H1 (cell line): ENCODE data around the gene CCDC9B. TPM values are rescaled to one million over a fixed set of nuclear protein-coding genes. Genes with fewer than 3 reads are reported as not detected.

Experiments used
- CEBPB ChIP-seq: IDR thresholded peaks from 2 replicates; pipeline ENCODE4 v1.6.1; 2012; ENCODE audit warnings: low read depth, low read length
- CTBP2 ChIP-seq: IDR thresholded peaks from 2 replicates; pipeline ENCODE4 v1.7.0; 2011; ENCODE audit warnings: borderline replicate concordance, mild to moderate bottlenecking, moderate library complexity, mixed read lengths, low read length; ENCODE audit not compliant: insufficient read depth, insufficient read length
- POLR2A ChIP-seq, 2 experiments: IDR thresholded peaks; 1 replicate in 1 of 2; 2 replicates in 1 of 2; pipeline ENCODE4 v1.6.1; 2011; ENCODE audit warnings: low read depth in 2 of 2, low read length in 2 of 2, mild to moderate bottlenecking in 2 of 2; ENCODE audit errors: control extremely low read depth in 1 of 2
- RXRA ChIP-seq: IDR thresholded peaks from 2 replicates; pipeline ENCODE4 v1.6.1; 2011; ENCODE audit warnings: low read depth, mild to moderate bottlenecking, low read length, moderate library complexity; ENCODE audit not compliant: insufficient read depth
- SRF ChIP-seq: IDR thresholded peaks from 2 replicates; pipeline ENCODE4 v1.6.1; 2011; ENCODE audit warnings: mild to moderate bottlenecking, low read depth, low read length, moderate library complexity
- SUZ12 ChIP-seq: fragments of 200-600 bp; sonication (generic); IDR thresholded peaks from 2 replicates; pipeline ENCODE4 v1.6.1; 2012; ENCODE audit warnings: mild to moderate bottlenecking, inconsistent platforms, low read length, moderate library complexity, mixed read lengths
- ZNF274 ChIP-seq: IDR thresholded peaks from 2 replicates; pipeline ENCODE4 v1.7.0; 2012; ENCODE audit warnings: low read length, borderline replicate concordance; ENCODE audit errors: extremely low read depth
- polyA plus RNA-seq, 7 experiments: library from polyadenylated mRNA; depleted of rRNA in 3 of 7; stranded (reverse) in 5 of 7; unstranded in 2 of 7; fragments of >200 nt in 5 of 7; fragments of 200-250 nt in 2 of 7; gene quantifications; 1 replicate in 5 of 7; 2 replicates in 1 of 7; 4 replicates in 1 of 7; pipeline versions ENCODE4 v1.2.1 to v1.2.3, GENCODE V29; 2011 to 2013; ENCODE audit warnings: missing spikeins in 2 of 7, mixed read lengths in 2 of 7
- total RNA-seq: library from RNA; stranded (reverse); fragmentation: NEBNext Ultra II Directional; extraction: Animal tissue kit (Norgen Biotek cat#: 25700); gene quantifications from 2 replicates; pipeline ENCODE4 v1.2.1, GENCODE V29; 2021

CCDC9B gene
- total and polyA plus RNA-seq, 2 of the 8 experiments (the other 6 are each of a cell fraction or from before 2014, with no cell fraction given), result 0.45 to 0.78 TPM

DNA sequence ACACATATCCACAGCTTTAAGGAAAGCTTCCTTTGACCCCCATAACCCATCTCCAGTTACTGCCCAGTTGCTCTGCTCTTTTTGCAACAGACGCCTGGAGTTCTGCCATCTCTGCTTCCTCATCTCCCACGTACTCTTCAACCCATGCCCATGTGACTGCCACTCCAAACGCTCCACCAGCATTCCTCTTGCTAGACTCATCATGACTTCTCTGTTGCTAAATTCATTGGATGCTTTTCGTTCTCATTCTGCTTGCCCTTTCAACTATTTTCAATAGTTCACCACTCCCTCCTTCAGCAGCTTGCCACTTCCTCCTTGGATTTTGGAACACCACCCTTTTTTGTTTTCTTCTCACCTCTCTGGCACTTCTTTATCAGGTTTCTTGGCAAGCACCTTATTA is 39.1 kb upstream of the CCDC9B start (continued):
- TF ChIP-seq CTBP2 (no peak), POLR2A (IDR thresholded peaks at IDR 0.05; ENCODE audit: control extremely low read depth in 1 of 2, low read depth in 2 of 2, low read length in 2 of 2) (no peak), SUZ12 (no peak), SRF (no peak), RXRA (no peak), ZNF274 (no peak), CEBPB (no peak)
